GM12878 (cell line): Measurements from ENCODE around the gene MID2. TPM values are rescaled to one million over a fixed set of nuclear protein-coding genes. Genes with fewer than 3 reads are reported as not detected.
A peak's percentile ranks its signal among the peaks of the same experiment; 100 is the strongest.

ENCODE experiments used
- ATAC-seq: fragments of 200-7000 bp; cut with Tn5 transposase; 3 replicates; pipeline ENCODE4 v1.9.1; 2020; ENCODE audit warnings: mild to moderate bottlenecking, moderate library complexity
- Bru-seq: library from RNA; stranded (reverse); fragments of 400-500 nt; gene quantifications from one replicate; lab custom pipeline; 2021; lab: Mats Ljungman, UMichigan
- BruChase-seq, 2 experiments: library from RNA; stranded (reverse); fragments of 400-500 nt; gene quantifications; one replicate each; lab custom pipeline; 2021; lab: Mats Ljungman, UMichigan
- BruUV-seq: library from RNA; stranded (reverse); fragments of 400-500 nt; replicated peaks from 2 replicates; lab custom pipeline; 2021; lab: Mats Ljungman, UMichigan
- CTCF ChIA-PET: fragments of 300-600 bp; sonication (Branson Sonifier 250); formaldehyde crosslinking; extraction: SDS; loops from one replicate; lab custom pipeline; 2021; ENCODE audit warnings: inconsistent platforms; lab: Yijun Ruan, JAX
- POLR2A ChIA-PET: fragments of 350-600 bp; formaldehyde crosslinking; extraction: SDS; loops from one replicate; lab custom pipeline; 2021; ENCODE audit warnings: inconsistent platforms; lab: Charles Lee
- RAD21 ChIA-PET: fragments of 300-600 bp; sonication (Branson Sonifier 250); formaldehyde crosslinking; loops from one replicate; lab custom pipeline; 2023; ENCODE audit warnings: antibody characterized with exemption; ENCODE audit not compliant: unreplicated experiment; lab: Charles Lee
- SMC1A ChIA-PET: fragments of 300-600 bp; sonication (Branson Sonifier 250); formaldehyde crosslinking; loops from one replicate; lab custom pipeline; 2023; ENCODE audit not compliant: unreplicated experiment, uncharacterized antibody; lab: Charles Lee
- DNase-seq: peaks from one replicate; pipeline ENCODE4 v3.0.0-alpha.2; 2011; ENCODE audit warnings: low read depth, low spot score
- FAIRE-seq: peaks from 3 replicates; lab custom pipeline; 2011; peaks lifted over from hg19 to GRCh38; lab: Jason Lieb, UNC
- H2AFZ ChIP-seq: 2 replicates; pipeline ENCODE4 v1.6.0; 2011; ENCODE audit warnings: low read depth, low read length, control low read depth; ENCODE audit not compliant: control insufficient read depth
- H3K27ac ChIP-seq: 2 replicates; pipeline ENCODE4 v1.5.1; 2011; ENCODE audit warnings: control low read depth; ENCODE audit not compliant: control insufficient read depth, insufficient read depth
- H3K27me3 ChIP-seq, 2 experiments: replicated peaks in 1 of 2; 2 replicates each; pipeline versions ENCODE4 v1.6.0 to v1.6.1; 2011; ENCODE audit warnings: low read length in 1 of 2; ENCODE audit not compliant: control insufficient read depth in 2 of 2, insufficient read depth in 2 of 2
- H3K36me3 ChIP-seq, 2 experiments: 2 replicates each; pipeline ENCODE4 v1.5.1; 2011; ENCODE audit warnings: low read length in 1 of 2; ENCODE audit not compliant: control insufficient read depth in 2 of 2, insufficient read depth in 2 of 2
- H3K4me1 ChIP-seq: 2 replicates; pipeline ENCODE4 v1.6.1; 2011; ENCODE audit warnings: mild to moderate bottlenecking, low read length, moderate library complexity, mixed read lengths; ENCODE audit not compliant: control insufficient read depth, insufficient read depth
- H3K4me2 ChIP-seq: 2 replicates; pipeline ENCODE4 v1.6.0; 2011; ENCODE audit warnings: control low read depth; ENCODE audit not compliant: control insufficient read depth, insufficient read depth
- H3K4me3 ChIP-seq: fragments of 200-600 bp; sonication (generic); 2 replicates; pipeline ENCODE4 v1.5.1; 2016
- H3K79me2 ChIP-seq: 2 replicates; pipeline ENCODE4 v1.6.0; 2011; ENCODE audit warnings: low read length; ENCODE audit not compliant: control insufficient read depth, insufficient read depth
- H3K9ac ChIP-seq: 2 replicates; pipeline ENCODE4 v1.8.0; 2011; ENCODE audit warnings: low read length, control low read depth, mixed read lengths; ENCODE audit not compliant: control insufficient read depth, insufficient read depth
- H3K9me3 ChIP-seq: replicated peaks from 3 replicates; pipeline ENCODE4 v1.5.1; 2011; ENCODE audit warnings: mild to moderate bottlenecking, low read length; ENCODE audit not compliant: control insufficient read depth, insufficient read depth
- H4K20me1 ChIP-seq: 2 replicates; pipeline ENCODE4 v1.6.0; 2011; ENCODE audit not compliant: control insufficient read depth, insufficient read depth
- ELK1 ChIP-seq: IDR thresholded peaks from 2 replicates; pipeline ENCODE4 v1.6.1; 2012; ENCODE audit warnings: low read depth, low read length, improper control_type of control experiment
- ESRRA ChIP-seq: IDR thresholded peaks from 2 replicates; pipeline ENCODE4 v1.6.1; 2012; ENCODE audit warnings: mild to moderate bottlenecking, low read length, improper control_type of control experiment
- HSF1 ChIP-seq: fragments of 150-350 bp; IDR thresholded peaks from 2 replicates; pipeline ENCODE4 v1.6.1; 2014; ENCODE audit warnings: mild to moderate bottlenecking, low read depth, low read length
- PKNOX1 ChIP-seq: fragments of 450-650 bp; IDR thresholded peaks from 2 replicates; pipeline ENCODE4 v1.6.1; 2016; ENCODE audit warnings: mild to moderate bottlenecking
- POLR2A ChIP-seq: IDR thresholded peaks from 2 replicates; pipeline ENCODE4 v1.6.1; 2011; ENCODE audit warnings: low read depth, mild to moderate bottlenecking, low read length
- RB1 ChIP-seq: fragments of 450-650 bp; formaldehyde crosslinking; IDR thresholded peaks from 2 replicates; pipeline ENCODE4 v1.6.1; 2017; ENCODE audit warnings: mild to moderate bottlenecking, borderline replicate concordance
- ZNF217 ChIP-seq: fragments of 450-650 bp; IDR thresholded peaks from 2 replicates; pipeline ENCODE4 v1.6.1; 2017; ENCODE audit warnings: antibody characterized with exemption, mild to moderate bottlenecking
- WGBS: methylation state at CpG from one replicate; pipeline ENCODE4 v1.1.6; 2016; ENCODE audit warnings: low lambda C conversion rate; ENCODE audit not compliant: insufficient replicate concordance, insufficient coverage; ENCODE audit errors: missing lambda C conversion rate; 5-methylcytosine and 5-hydroxymethylcytosine counted together
- in situ Hi-C: fragments of 300-500 bp; cut with MboI; formaldehyde crosslinking; loops from 9 replicates; pipeline ENCODE4 v1.14.3; 2018; ENCODE audit warnings: mixed read lengths
- intact Hi-C: fragments of 100-400 bp; cut with micrococcal nuclease; formaldehyde crosslinking; loops from one replicate; pipeline ENCODE4 v1.14.2; 2022; ENCODE audit not compliant: unreplicated experiment
- long read RNA-seq, 2 experiments: library from polyadenylated mRNA; unstranded; transcript quantifications; one replicate each; pipeline ENCODE4 v2.0.0, GENCODE V29; 2019 to 2020
- polyA minus RNA-seq, 3 experiments: library from RNA; depleted of rRNA, polyadenylated mRNA; stranded (reverse); fragments of >200 nt; gene quantifications; 2 replicates each; pipeline ENCODE4 v1.2.3, GENCODE V29; 2011
- polyA plus RNA-seq, 11 experiments: library from polyadenylated mRNA; depleted of rRNA in 4 of 11; unstranded in 6 of 11; stranded (reverse) in 5 of 11; fragments of >200 nt; fragmentation: Nextera tagmentation in 4 of 11; fragmentation: Illumina TruSeq in 1 of 11; extraction: Ambion mirVana in 4 of 11; extraction: Trizol in 1 of 11; gene quantifications; 1 replicate in 1 of 11; 2 replicates in 10 of 11; pipeline versions ENCODE4 v1.2.1 to v1.2.3, GENCODE V29; 2011 to 2016; ENCODE audit warnings: inconsistent platforms in 2 of 11, missing spikeins in 2 of 11, low read depth in 1 of 11
- total RNA-seq, 4 experiments: library from RNA; depleted of rRNA in 3 of 4; stranded (reverse); fragments of >200 nt in 3 of 4; fragmentation: Illumina TruSeq in 1 of 4; extraction: Trizol in 1 of 4; gene quantifications; 2 replicates each; pipeline versions ENCODE4 v1.2.1 to v1.2.3, GENCODE V29; 2013 to 2021
- TF ChIP-seq, protein P1 (sequence below): fragments of 150-350 bp; IDR thresholded peaks from 2 replicates; pipeline ENCODE4 v1.6.1; 2016; ENCODE audit warnings: low read depth, low read length

The MID2 gene
- total RNA-seq (2013; cell fraction: nucleolus; rRNA removed), result 0.13 TPM in 1 of 2 replicates, not detected in the other
- total RNA-seq (2014; rRNA removed) (not detected in 2 replicates), total RNA-seq (2014; rRNA removed; fragmentation: Illumina TruSeq; extraction: Trizol) (not detected in 2 replicates), total RNA-seq (2021) (0.21 TPM in 1 of 2 replicates, not detected in the other), polyA plus RNA-seq (2011; rRNA removed) (0.04 and 0.09 TPM in 2 replicates), polyA plus RNA-seq (2014; fragmentation: Illumina TruSeq; extraction: Trizol) (not detected in 2 replicates), polyA plus RNA-seq (2014; fragmentation: Nextera tagmentation; extraction: Ambion mirVana) (not detected), polyA plus RNA-seq (2014; rRNA removed) (not detected in 2 replicates), polyA plus RNA-seq (2016; fragmentation: Nextera tagmentation; extraction: Ambion mirVana) (not detected), polyA minus RNA-seq (2011; rRNA and poly(A)+ RNA removed) (0.31 and 0.37 TPM in 2 replicates), Bru-seq, nascent RNA (percentile 15 among the genes with signal in this experiment), BruChase-seq, experiment 1, labeled RNA remaining after a 6-hour chase (percentile 12 among the genes with signal in this experiment), BruChase-seq, experiment 2, labeled RNA remaining after a 2-hour chase (percentile 13 among the genes with signal in this experiment)
- not detected for polyA plus RNA-seq (2011; ENCODE audit: low read depth)
- 0.06 TPM in 1 of 2 replicates, not detected in the other for polyA plus RNA-seq (2011; cell fraction: cytosol; rRNA removed)
- polyA plus RNA-seq (2011; cell fraction: nucleus; rRNA removed), result 0.06 TPM in 1 of 2 replicates, not detected in the other
- 0.21 TPM in 1 of 2 replicates, not detected in the other for polyA plus RNA-seq (2012)
- not detected in 2 replicates for polyA minus RNA-seq (2011; cell fraction: cytosol; rRNA and poly(A)+ RNA removed)
- 0.48 TPM in 1 of 2 replicates, not detected in the other for polyA minus RNA-seq (2011; cell fraction: nucleus; rRNA and poly(A)+ RNA removed)
- long read RNA-seq, experiment 1, result 0 reads
- long read RNA-seq, experiment 2, result 0 reads

DNA sequence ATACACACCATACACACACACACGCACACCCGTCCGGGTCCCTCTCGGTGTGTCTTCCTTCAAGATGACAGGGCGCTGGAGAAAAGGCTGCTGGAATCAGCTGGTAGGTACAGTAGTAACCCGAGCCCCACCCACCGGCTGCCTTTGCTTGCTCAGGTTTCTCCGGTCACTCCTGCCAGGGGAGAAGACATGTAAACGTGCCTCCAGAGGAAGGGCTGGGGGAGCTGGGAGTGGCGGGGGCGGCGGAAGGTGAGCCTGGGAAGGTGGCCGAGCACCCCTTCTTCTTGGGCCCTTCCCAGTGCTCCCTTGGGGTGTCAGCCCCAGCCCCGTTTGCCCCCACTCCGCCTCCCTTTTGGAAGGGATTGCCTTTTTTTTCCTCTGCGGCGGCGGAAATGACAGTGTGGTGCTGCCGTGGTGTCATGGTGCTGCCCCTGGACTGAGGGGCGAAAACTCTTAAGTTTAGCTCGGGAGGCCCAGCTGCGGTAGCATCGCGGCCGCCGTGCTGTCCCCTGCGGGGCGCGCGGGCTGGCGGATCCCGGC lies at the start of gene MID2:
TSS of gene MID2 (plus strand) at position 169 of the 540 bp plus-strand sequence. CDS start 561 bp downstream, outside the sequence.
- Histone ChIP-seq H3K4me1 (no peaks in the 10 kb centered on the region), H3K9ac (no peak within 1 kb of the TSS), H3K4me3 (no peak within 1 kb of the TSS), H3K9me3 (no peaks in the 10 kb centered on the region), H2AFZ (no peak within 1 kb of the TSS), H3K27ac (no peak within 1 kb of the TSS), H3K4me2 (peak within 1 kb of the TSS; percentile 38), H3K36me3 (no peaks in the 10 kb centered on the region), H4K20me1 (no peaks in the 10 kb centered on the region; the same call in 1 of the 2 replicates), H3K27me3 (0 out of 4 replicates have a peak, but pooled peaks cover 0 to 4% of the 10 kb centered on the region in 2 experiments), H3K79me2 (no peaks in the 10 kb centered on the region)
- ATAC-seq (peak; percentile 48), DNase-seq (no peak), FAIRE-seq (no peak)
- intact Hi-C loops, result no loop called here
- 49% methylated on average over 26 of the region's 32 CpGs for WGBS
- ChIA-PET SMC1A (no interaction called here), CTCF (interaction anchor here (0.7 kb wide), 1 partner anchor 17 kb away, joined by 3 read pairs; no protein-coding TSS in a partner anchor), RAD21 (interaction anchor here (0.8 kb wide), 1 partner anchor 49 kb away, joined by 3 read pairs; the partner anchor contains the start of gene NCBP2L), POLR2A (no interaction called here)
- in situ Hi-C loops, result no loop called here
- no TSS peak for BruUV-seq
- TF ChIP-seq ELK1 (no peak), PKNOX1 (no peak), ESRRA (no peak), HSF1 (no peak), ZNF217 (no peak), RB1 (no peak), POLR2A (no peak)
- TF ChIP-seq, protein P1, sequence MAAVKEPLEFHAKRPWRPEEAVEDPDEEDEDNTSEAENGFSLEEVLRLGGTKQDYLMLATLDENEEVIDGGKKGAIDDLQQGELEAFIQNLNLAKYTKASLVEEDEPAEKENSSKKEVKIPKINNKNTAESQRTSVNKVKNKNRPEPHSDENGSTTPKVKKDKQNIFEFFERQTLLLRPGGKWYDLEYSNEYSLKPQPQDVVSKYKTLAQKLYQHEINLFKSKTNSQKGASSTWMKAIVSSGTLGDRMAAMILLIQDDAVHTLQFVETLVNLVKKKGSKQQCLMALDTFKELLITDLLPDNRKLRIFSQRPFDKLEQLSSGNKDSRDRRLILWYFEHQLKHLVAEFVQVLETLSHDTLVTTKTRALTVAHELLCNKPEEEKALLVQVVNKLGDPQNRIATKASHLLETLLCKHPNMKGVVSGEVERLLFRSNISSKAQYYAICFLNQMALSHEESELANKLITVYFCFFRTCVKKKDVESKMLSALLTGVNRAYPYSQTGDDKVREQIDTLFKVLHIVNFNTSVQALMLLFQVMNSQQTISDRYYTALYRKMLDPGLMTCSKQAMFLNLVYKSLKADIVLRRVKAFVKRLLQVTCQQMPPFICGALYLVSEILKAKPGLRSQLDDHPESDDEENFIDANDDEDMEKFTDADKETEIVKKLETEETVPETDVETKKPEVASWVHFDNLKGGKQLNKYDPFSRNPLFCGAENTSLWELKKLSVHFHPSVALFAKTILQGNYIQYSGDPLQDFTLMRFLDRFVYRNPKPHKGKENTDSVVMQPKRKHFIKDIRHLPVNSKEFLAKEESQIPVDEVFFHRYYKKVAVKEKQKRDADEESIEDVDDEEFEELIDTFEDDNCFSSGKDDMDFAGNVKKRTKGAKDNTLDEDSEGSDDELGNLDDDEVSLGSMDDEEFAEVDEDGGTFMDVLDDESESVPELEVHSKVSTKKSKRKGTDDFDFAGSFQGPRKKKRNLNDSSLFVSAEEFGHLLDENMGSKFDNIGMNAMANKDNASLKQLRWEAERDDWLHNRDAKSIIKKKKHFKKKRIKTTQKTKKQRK, result no peak
